ENCODE data around the gene COL9A3. TPM values are rescaled to one million over a fixed set of nuclear protein-coding genes. Genes with fewer than 3 reads are reported as not detected.
A peak's percentile ranks its signal among the peaks of the same experiment; 100 is the strongest.

The COL9A3 gene
- total RNA-seq, 2 experiments from 2014 or later: not detected

GRCh38 chr20:62815066-62815991 is 1.5 kb upstream of the COL9A3 start:
- ATAC-seq (ENCODE audit: poor library complexity) (no peak), DNase-seq (no peak)
- Mint-ChIP-seq H3K27me3 (peaks cover 23% of the 10 kb centered on the region), H3K27ac (peak overlapping the region; percentile 27), H3K9me3 (no peaks in the 10 kb centered on the region), H3K36me3 (ENCODE audit: low read depth) (peaks cover 13% of the 10 kb centered on the region), H3K4me1 (ENCODE audit: low read depth) (peaks cover 12% of the 10 kb centered on the region), H3K4me3 (peak overlapping the region; percentile 42)
- POLR2A ChIA-PET: interaction anchor here (0.7 to 2.7 kb wide), 7 partner anchors 10 to 108 kb away, joined by 3 to 10 read pairs (median 4); partner anchors contain the start of genes MRGBP, OGFR and TCFL5
- Histone ChIP-seq H3K9me3 (ENCODE audit: control insufficient read depth in 1 of 2, insufficient read depth in 1 of 2, low read length in 2 of 2) (peaks cover 0 to 22% of the 10 kb centered on the region in 2 experiments), H3K27me3 (ENCODE audit: control insufficient read depth in 1 of 2, insufficient read depth in 2 of 2, low read length in 2 of 2) (peaks cover 44 to 47% of the 10 kb centered on the region in 2 experiments), H3K4me1 (ENCODE audit: insufficient read depth, low read length) (peaks cover 26% of the 10 kb centered on the region), H3K4me3 (ENCODE audit: low read length) (no peak overlapping the region), H3K36me3 (ENCODE audit: insufficient read depth, low read length) (peaks cover 25% of the 10 kb centered on the region), H3K27ac (ENCODE audit: low read depth in 1 of 2, low read length in 2 of 2) (no peak overlapping the region)
- no peak for TF ChIP-seq CTCF (IDR thresholded peaks at IDR 0.05)
- CTCF ChIA-PET: no interaction called here
- intact Hi-C loops (cut with DNase I, micrococcal nuclease): no loop called here

DNA sequence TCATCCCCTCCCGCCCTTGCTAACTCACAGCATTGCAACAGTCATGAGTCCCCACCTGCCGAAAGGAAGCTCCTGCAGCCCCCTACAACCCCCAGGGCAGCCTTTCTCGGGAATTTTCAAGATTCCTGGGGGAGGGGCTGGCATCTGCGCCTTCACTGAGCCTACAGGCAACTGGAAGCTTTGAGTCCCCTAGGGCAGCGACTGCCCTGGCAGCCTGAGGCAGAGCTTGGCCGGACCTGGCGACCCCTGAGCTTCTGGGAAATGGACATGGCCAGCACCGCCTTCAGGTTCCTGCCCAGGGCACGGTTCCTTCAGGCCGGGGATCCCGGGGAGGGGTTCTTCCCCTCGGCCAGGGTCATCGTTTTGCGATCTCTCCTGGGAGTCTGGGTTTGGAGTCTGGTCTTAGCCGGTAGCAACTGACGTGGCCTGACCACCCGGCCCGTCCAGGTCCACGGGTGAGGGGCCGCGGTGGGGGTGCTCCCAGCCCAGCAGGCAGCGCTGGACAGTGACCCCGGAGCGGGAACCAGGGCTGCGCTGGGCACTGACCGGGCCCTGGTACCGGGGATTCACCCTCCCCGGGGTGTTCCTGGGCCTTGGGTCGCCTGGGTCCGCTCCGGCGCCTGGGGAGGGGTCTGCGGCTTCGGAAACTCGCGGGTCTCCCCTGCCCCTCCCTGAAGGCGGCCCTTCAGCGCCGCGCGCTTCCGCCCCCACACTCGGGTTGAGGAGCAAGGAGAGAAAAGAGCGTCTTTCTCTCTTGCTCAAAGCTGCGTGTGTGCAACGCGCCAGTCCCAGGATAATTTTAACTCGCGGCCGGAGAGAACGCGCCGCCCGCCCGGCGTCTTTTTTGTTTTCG is 593 bp upstream of the COL9A3 start:
- H3K4me3 Mint-ChIP-seq: peak overlapping the region; percentile 42
- intact Hi-C loops (cut with DNase I, micrococcal nuclease): no loop called here
- ATAC-seq (ENCODE audit: poor library complexity): peak; percentile 59

More for the DNA sequence above, 593 bp upstream of the COL9A3 start:
- Histone ChIP-seq H3K9me3 (ENCODE audit: control insufficient read depth in 1 of 2, insufficient read depth in 1 of 2, low read length in 2 of 2) (peaks cover 0 to 22% of the 10 kb centered on the region in 2 experiments), H3K27me3 (ENCODE audit: control insufficient read depth in 1 of 2, insufficient read depth in 2 of 2, low read length in 2 of 2) (peaks cover 44 to 47% of the 10 kb centered on the region in 2 experiments), H3K4me3 (ENCODE audit: low read length) (no peak overlapping the region), H3K36me3 (ENCODE audit: insufficient read depth, low read length) (peaks cover 17% of the 10 kb centered on the region), H3K27ac (ENCODE audit: low read depth in 1 of 2, low read length in 2 of 2) (no peak overlapping the region), H3K4me1 (ENCODE audit: insufficient read depth, low read length) (peaks cover 26% of the 10 kb centered on the region)
- H3K4me1 Mint-ChIP-seq (ENCODE audit: low read depth): peaks cover 12% of the 10 kb centered on the region
- DNase-seq: peak in 2 of 14 experiments; percentile 30 to 46
- H3K27ac Mint-ChIP-seq: no peak overlapping the region
- POLR2A ChIA-PET: interaction anchor here (0.8 to 2.7 kb wide), 4 partner anchors 9 to 45 kb away, joined by 3 to 10 read pairs (median 4); partner anchors contain the start of genes OGFR and TCFL5
- H3K9me3 Mint-ChIP-seq: no peaks in the 10 kb centered on the region
- H3K27me3 Mint-ChIP-seq: peaks cover 23% of the 10 kb centered on the region
- no peak for TF ChIP-seq CTCF (IDR thresholded peaks at IDR 0.05)
- CTCF ChIA-PET: no interaction called here
- peaks cover 13% of the 10 kb centered on the region for H3K36me3 Mint-ChIP-seq (ENCODE audit: low read depth)
